ENCODE results near the gene AGPAT4. TPM values are rescaled to one million over a fixed set of nuclear protein-coding genes. Genes with fewer than 3 reads are reported as not detected.

AGPAT4 gene
- total and polyA plus RNA-seq, 2 of the 4 experiments (the other 2 are of a cell fraction) = 3.6 to 3.8 TPM

GRCh38 chr6:161198783-161199460, 74.9 kb downstream of the AGPAT4 start:
- in situ Hi-C loops (cut with MboI; ENCODE audit: low sequenced_read_pairs) = no loop called here
- Histone ChIP-seq H2BK15ac (ENCODE audit: low read depth, low read length) (no peak overlapping the region), H3K27me3 (ENCODE audit: control insufficient read depth, insufficient read depth, low read length) (no peaks in the 10 kb centered on the region), H4K8ac (ENCODE audit: low read depth in 2 of 2, low read length in 2 of 2) (no peak overlapping the region), H2AK9ac (replicated peaks; ENCODE audit: low read depth, low read length, poor library complexity) (no peak overlapping the region), H3K9me3 (ENCODE audit: control insufficient read depth, insufficient read depth, low read length) (no peaks in the 10 kb centered on the region), H3K9ac (ENCODE audit: low read depth, low read length) (no peak overlapping the region), H2BK120ac (ENCODE audit: low read depth, low read length) (no peak overlapping the region), H2BK5ac (ENCODE audit: low read depth, low read length, poor library complexity, severe bottlenecking) (no peak overlapping the region), H4K20me1 (ENCODE audit: insufficient read depth, low read length) (no peaks in the 10 kb centered on the region), H3K18ac (ENCODE audit: low read depth, low read length) (no peak overlapping the region), H3K79me1 (ENCODE audit: low read depth in 1 of 2, low read length in 2 of 2) (no peaks in the 10 kb centered on the region; a peak in 2 of 4 replicates), H3K4me2 (ENCODE audit: low read depth, low read length) (no peak overlapping the region), H3K14ac (replicated peaks; ENCODE audit: low read depth, low read length) (no peak overlapping the region), H3K36me3 (ENCODE audit: control insufficient read depth, insufficient read depth, low read length) (no peaks in the 10 kb centered on the region; the same call in 1 of the 2 replicates), H3K56ac (ENCODE audit: extremely low read depth, insufficient read depth, low read length) (no peak overlapping the region), H3K4me3 (ENCODE audit: insufficient read depth, low read depth, low read length) (no peak overlapping the region), H4K5ac (ENCODE audit: low read depth, low read length) (no peak overlapping the region), H3K23ac (ENCODE audit: low read depth, low read length) (no peak overlapping the region), H4K91ac (ENCODE audit: insufficient read depth, low read depth, low read length) (no peak overlapping the region), H3K4ac (ENCODE audit: low read depth, low read length) (no peak overlapping the region), H2AK5ac (ENCODE audit: low read depth, low read length) (no peak overlapping the region), H2AFZ (replicated peaks; ENCODE audit: low read length, poor library complexity) (no peak overlapping the region), H3K9me1 (ENCODE audit: insufficient read depth, low read length) (no peaks in the 10 kb centered on the region), H2BK20ac (ENCODE audit: low read depth, low read length) (no peak overlapping the region), H3K4me1 (ENCODE audit: control insufficient read depth, insufficient read depth, low read length) (no peaks in the 10 kb centered on the region; the same call in 1 of the 2 replicates), H3K27ac (ENCODE audit: insufficient read depth, low read length) (no peak overlapping the region)
- intact Hi-C loops (cut with micrococcal nuclease) = no loop called here
- no TSS peak for BruUV-seq (replicated peaks)
- dilution Hi-C loops (cut with HindIII; ENCODE audit: low sequenced_read_pairs, unreplicated experiment) = no loop called here
- WGBS, 2 experiments (ENCODE audit: extremely low coverage in 2 of 2, insufficient read length in 1 of 2) = no CpG with 5 or more reads among the region's 9 CpGs
- ChIA-PET CTCF (interaction anchor here (0.8 kb wide), 1 partner anchor 172 kb away, joined by 4 read pairs; no protein-coding TSS in a partner anchor), POLR2A (ENCODE audit: unreplicated experiment) (no interaction called here)
- no peak for DNase-seq
- no peak for ATAC-seq (ENCODE audit: low read depth)
- no peak for TF ChIP-seq FOS (IDR thresholded peaks at IDR 0.05; ENCODE audit: low read depth, low read length)
- no peak for TF ChIP-seq RCOR1 (IDR thresholded peaks at IDR 0.05; ENCODE audit: insufficient replicate concordance, low read length)
- no peak for TF ChIP-seq MAZ (IDR thresholded peaks at IDR 0.05; ENCODE audit: borderline replicate concordance, low read depth, low read length)
- TF ChIP-seq, protein P1, sequence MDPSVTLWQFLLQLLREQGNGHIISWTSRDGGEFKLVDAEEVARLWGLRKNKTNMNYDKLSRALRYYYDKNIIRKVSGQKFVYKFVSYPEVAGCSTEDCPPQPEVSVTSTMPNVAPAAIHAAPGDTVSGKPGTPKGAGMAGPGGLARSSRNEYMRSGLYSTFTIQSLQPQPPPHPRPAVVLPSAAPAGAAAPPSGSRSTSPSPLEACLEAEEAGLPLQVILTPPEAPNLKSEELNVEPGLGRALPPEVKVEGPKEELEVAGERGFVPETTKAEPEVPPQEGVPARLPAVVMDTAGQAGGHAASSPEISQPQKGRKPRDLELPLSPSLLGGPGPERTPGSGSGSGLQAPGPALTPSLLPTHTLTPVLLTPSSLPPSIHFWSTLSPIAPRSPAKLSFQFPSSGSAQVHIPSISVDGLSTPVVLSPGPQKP (IDR thresholded peaks at IDR 0.05; ENCODE audit: borderline replicate concordance, low read depth, low read length) = no peak
- TF ChIP-seq CEBPB (IDR thresholded peaks at IDR 0.05; ENCODE audit: low read depth, low read length) = no peak
- no peak for TF ChIP-seq MXI1 (IDR thresholded peaks at IDR 0.05; ENCODE audit: borderline replicate concordance, low read depth, low read length)
- no peak for TF ChIP-seq MAFK (IDR thresholded peaks at IDR 0.05; ENCODE audit: low read depth, low read length)
- no peak for TF ChIP-seq CHD1 (IDR thresholded peaks at IDR 0.05; ENCODE audit: low read depth, low read length)
- no peak for TF ChIP-seq BHLHE40 (IDR thresholded peaks at IDR 0.05; ENCODE audit: low read depth, low read length)
- TF ChIP-seq, protein P2, sequence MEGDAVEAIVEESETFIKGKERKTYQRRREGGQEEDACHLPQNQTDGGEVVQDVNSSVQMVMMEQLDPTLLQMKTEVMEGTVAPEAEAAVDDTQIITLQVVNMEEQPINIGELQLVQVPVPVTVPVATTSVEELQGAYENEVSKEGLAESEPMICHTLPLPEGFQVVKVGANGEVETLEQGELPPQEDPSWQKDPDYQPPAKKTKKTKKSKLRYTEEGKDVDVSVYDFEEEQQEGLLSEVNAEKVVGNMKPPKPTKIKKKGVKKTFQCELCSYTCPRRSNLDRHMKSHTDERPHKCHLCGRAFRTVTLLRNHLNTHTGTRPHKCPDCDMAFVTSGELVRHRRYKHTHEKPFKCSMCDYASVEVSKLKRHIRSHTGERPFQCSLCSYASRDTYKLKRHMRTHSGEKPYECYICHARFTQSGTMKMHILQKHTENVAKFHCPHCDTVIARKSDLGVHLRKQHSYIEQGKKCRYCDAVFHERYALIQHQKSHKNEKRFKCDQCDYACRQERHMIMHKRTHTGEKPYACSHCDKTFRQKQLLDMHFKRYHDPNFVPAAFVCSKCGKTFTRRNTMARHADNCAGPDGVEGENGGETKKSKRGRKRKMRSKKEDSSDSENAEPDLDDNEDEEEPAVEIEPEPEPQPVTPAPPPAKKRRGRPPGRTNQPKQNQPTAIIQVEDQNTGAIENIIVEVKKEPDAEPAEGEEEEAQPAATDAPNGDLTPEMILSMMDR (conservative IDR thresholded peaks at IDR 0.05; ENCODE audit: low read depth, low read length) = no peak
- no peak for TF ChIP-seq POLR2A (IDR thresholded peaks at IDR 0.05; ENCODE audit: low read depth, low read length)
- TF ChIP-seq RAD21 (IDR thresholded peaks at IDR 0.05; ENCODE audit: low read length) = no peak
- TF ChIP-seq SMC3 (IDR thresholded peaks at IDR 0.05; ENCODE audit: low read depth, low read length) = no peak
- TF ChIP-seq NFE2L2 (IDR thresholded peaks at IDR 0.05; ENCODE audit: low read depth, low read length) = no peak
- TF ChIP-seq RFX5 (IDR thresholded peaks at IDR 0.05; ENCODE audit: low read depth, low read length) = no peak
